AG04450 (cell line): ENCODE measurements around the gene ZFAND6. TPM values are rescaled to one million over a fixed set of nuclear protein-coding genes. Genes with fewer than 3 reads are reported as not detected.

ENCODE experiments used
- CTCF ChIA-PET: fragments of 300-600, 350-600 bp; formaldehyde crosslinking; extraction: SDS; loops from one replicate; lab custom pipeline; 2022; ENCODE audit warnings: antibody characterized with exemption, inconsistent platforms; lab: Charles Lee
- POLR2A ChIA-PET: fragments of 350-600 bp; formaldehyde crosslinking; extraction: SDS; loops from one replicate; lab custom pipeline; 2021; ENCODE audit warnings: antibody characterized with exemption, inconsistent platforms; lab: Yijun Ruan, JAX
- DNase-seq: peaks from one replicate; pipeline ENCODE4 v3.0.0-alpha.2; 2011; ENCODE audit warnings: low read depth, low spot score
- H3K27ac ChIP-seq: one replicate; pipeline ENCODE4 v1.5.1; 2012; ENCODE audit warnings: low read depth, low read length, control low read depth
- H3K27me3 ChIP-seq: one replicate; pipeline ENCODE4 v1.6.0; 2012; ENCODE audit warnings: low read length; ENCODE audit not compliant: control insufficient read depth, insufficient read depth
- H3K4me3 ChIP-seq: 2 replicates; pipeline ENCODE4 v1.5.1; 2011; ENCODE audit warnings: mild to moderate bottlenecking, low read depth, low read length, control low read depth
- H3K9me3 ChIP-seq: 2 replicates; pipeline ENCODE4 v1.5.1; 2012; ENCODE audit warnings: low read length; ENCODE audit not compliant: control insufficient read depth, insufficient read depth
- CTCF ChIP-seq: IDR thresholded peaks from 2 replicates; pipeline ENCODE4 v1.5.1; 2011; ENCODE audit warnings: low read depth, low read length, control low read depth, inconsistent platforms
- polyA plus RNA-seq: library from polyadenylated mRNA; depleted of rRNA; stranded (reverse); fragments of >200 nt; gene quantifications from 2 replicates; pipeline ENCODE4 v1.2.3, GENCODE V29; 2011

Gene ZFAND6
- polyA plus RNA-seq, 1 experiment, result 166 TPM

- Histone ChIP-seq H3K27me3 (no peaks in the 10 kb centered on the region), H3K9me3 (peaks cover 1% of the 10 kb centered on the region), H3K27ac (no peak overlapping the region), H3K4me3 (no peak overlapping the region)
- no peak for DNase-seq
- POLR2A ChIA-PET, result no interaction called here
- CTCF ChIA-PET, result interaction anchor here (0.6 to 1.1 kb wide), 2 partner anchors 10 to 95 kb away, joined by 3 read pairs; no protein-coding TSS in a partner anchor
- no peak for TF ChIP-seq CTCF
Observed at GRCh38 chr15:80171787-80172186, 112.3 kb downstream of the ZFAND6 start.

- POLR2A ChIA-PET, result no interaction called here
- CTCF ChIA-PET, result interaction anchor here (0.6 to 1.7 kb wide), 4 partner anchors 8 to 96 kb away, joined by 3 to 8 read pairs (median 3); no protein-coding TSS in a partner anchor
- DNase-seq, result no peak
- Histone ChIP-seq H3K27ac (no peak overlapping the region), H3K27me3 (no peaks in the 10 kb centered on the region), H3K4me3 (no peak overlapping the region), H3K9me3 (peaks cover 6% of the 10 kb centered on the region)
- no peak for TF ChIP-seq CTCF
Observed at GRCh38 chr15:80172401-80172800, 112.9 kb downstream of the ZFAND6 start.

- TF ChIP-seq CTCF, result peak; percentile 81
- H3K4me3 ChIP-seq, result no peak overlapping the region
- no peak overlapping the region for H3K27ac ChIP-seq
- DNase-seq, result no peak
- H3K9me3 ChIP-seq, result peaks cover 14% of the 10 kb centered on the region
- H3K27me3 ChIP-seq, result no peaks in the 10 kb centered on the region
- CTCF ChIA-PET, result interaction anchor here (0.7 to 1.9 kb wide), 8 partner anchors 9 to 75 kb away, joined by 3 to 8 read pairs (median 4); no protein-coding TSS in a partner anchor
- POLR2A ChIA-PET, result interaction anchor here (0.7 kb wide), 1 partner anchor 19 kb away, joined by 3 read pairs; no protein-coding TSS in a partner anchor
Observed at GRCh38 chr15:80173022-80173759, 113.7 kb downstream of the ZFAND6 start.

GRCh38 chr15:80174017-80174746, 114.7 kb downstream of the ZFAND6 start:
- ChIA-PET POLR2A (interaction anchor here (0.7 kb wide), 1 partner anchor 20 kb away, joined by 3 read pairs; no protein-coding TSS in a partner anchor), CTCF (interaction anchor here (0.7 to 1.9 kb wide), 7 partner anchors 10 to 76 kb away, joined by 3 to 8 read pairs (median 4); no protein-coding TSS in a partner anchor)
- Histone ChIP-seq H3K27ac (peak overlapping the region; percentile 47), H3K9me3 (peaks cover 20% of the 10 kb centered on the region), H3K4me3 (no peak overlapping the region), H3K27me3 (no peaks in the 10 kb centered on the region)
- no peak for TF ChIP-seq CTCF
- DNase-seq, result no peak
